ENCODE results near the gene ANKRD28.

The ANKRD28 gene

DNA sequence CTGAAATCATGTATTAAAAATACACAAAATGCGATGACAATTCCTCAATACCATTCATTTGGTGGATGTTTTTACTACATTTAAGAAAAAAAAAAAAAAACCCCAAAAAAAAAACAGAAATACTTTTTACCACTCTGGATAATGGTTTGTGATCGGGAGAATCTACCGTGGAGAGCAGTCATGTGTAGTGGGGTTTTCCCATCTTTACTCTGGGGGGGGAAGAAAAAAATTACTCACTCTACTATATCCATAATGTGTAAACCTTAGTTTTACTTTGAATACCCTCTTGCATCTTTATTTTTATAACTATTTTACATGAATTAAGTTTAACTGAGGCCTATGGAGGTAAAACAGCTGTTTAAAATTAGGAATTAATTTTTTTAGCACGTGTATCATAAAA, 83.3 kb downstream of the ANKRD28 start:
- no peak for DNase-seq

GRCh38 chr3:15713364-15713763, 84.4 kb downstream of the ANKRD28 start:
- DNase-seq, result no peak

GRCh38 chr3:15711281-15711680, 86.5 kb downstream of the ANKRD28 start:
- no peak for DNase-seq

GRCh38 chr3:15708882-15709677, 88.7 kb downstream of the ANKRD28 start:
- no peak for DNase-seq

- DNase-seq, result no peak
These were observed 90.0 kb downstream of the ANKRD28 start for GRCh38 chr3:15707779-15708178.

DNA sequence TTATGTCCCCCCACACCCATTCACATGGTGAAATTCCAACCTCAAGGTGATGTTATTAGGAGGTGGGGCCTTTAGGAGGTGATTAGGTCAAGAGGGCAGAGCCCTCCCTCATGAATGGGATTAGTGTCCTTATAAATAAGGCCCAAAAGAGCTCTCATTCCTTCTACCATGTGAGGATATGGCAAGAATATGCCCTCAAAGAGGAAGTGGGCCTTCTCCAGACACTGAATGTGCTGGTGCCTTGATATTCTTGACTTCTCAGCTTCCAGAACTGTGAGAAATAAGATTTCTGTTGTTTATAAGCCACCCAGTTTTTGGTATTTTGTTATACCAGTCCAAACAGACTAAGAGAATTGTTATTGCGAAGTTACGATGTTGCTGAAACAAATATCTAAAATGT, 94.4 kb downstream of the ANKRD28 start:
- no peak for DNase-seq

GRCh38 chr3:15694628-15695027, 103.2 kb downstream of the ANKRD28 start:
- DNase-seq, result no peak

DNA sequence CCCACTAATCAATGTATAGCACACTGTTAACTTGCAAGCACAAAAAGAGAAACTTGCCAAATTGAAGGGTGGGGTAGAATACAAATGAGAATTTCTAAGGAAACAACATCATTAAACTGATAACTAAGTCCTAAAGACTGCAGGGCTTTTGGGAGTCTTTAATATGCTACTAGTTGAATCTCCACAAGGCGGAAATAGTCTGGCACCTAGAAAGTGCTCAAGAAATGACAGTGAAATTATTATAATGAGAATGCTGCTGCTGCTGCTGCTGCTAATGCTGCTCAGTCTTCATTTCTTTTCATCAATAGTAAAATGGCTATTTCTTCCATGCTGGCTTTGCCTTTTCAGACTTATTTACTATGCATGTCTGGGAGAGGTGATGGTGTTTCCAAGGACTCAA, 104.4 kb downstream of the ANKRD28 start:
- DNase-seq, result no peak

DNA sequence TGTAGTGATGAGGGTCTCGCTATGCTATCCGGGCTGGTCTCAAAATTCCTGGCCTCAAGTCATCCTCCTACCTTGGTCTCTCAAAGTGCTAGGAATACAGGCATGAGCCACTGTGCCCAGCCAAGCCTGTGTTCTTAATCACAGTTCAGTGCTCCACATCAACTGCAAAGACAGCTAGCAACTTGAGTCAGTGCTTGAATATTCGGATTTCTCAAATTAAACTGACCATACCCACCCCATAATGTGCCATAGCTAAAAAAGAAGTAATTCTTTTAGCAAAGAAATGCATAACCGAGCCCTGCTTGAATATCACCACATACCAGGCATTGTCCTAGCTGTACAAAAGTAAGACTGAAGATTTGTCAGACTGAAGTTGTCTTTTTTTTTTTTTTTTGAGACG, 107.0 kb downstream of the ANKRD28 start:
- DNase-seq, result no peak

DNA sequence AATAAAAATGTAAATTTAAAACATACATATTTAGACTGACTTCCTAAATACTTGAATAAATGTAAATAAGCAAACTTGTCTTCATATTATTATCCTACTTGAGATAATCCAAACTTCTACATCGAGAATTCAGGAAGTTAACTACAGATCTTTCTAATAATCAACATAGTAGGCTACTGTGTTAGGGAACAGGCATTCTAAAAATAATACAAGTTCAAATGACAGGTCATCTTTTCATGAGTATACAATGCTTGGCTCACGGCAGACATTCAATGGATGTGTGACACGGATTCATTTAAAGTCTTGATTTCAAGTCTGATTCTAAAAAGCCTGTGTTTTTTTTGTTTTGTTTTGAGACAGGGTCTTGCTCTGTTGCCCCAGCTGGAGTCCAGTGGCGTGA, 107.5 kb downstream of the ANKRD28 start:
- DNase-seq, result no peak

DNA sequence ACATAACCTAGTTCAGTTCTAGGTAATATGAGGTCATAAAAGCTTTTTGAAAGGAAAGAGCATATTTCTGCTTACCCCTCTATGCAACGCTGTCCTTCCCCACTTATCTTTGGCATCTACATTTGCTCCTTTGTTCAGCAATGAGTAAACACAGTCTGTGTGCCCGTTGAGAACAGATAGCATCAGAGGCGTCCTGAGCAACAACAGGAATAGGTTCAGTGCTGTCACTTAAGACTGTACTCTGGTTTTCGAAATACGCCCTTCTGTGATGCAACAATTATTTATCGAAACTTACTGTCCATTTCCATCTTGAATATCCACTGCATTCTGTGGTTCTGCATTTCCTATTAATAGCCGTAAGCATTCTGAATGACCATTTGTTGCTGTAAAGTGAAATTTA, 111.9 kb downstream of the ANKRD28 start:
- DNase-seq, result no peak

- DNase-seq, result no peak
These were observed 114.5 kb downstream of the ANKRD28 start for GRCh38 chr3:15683253-15683652.

DNA sequence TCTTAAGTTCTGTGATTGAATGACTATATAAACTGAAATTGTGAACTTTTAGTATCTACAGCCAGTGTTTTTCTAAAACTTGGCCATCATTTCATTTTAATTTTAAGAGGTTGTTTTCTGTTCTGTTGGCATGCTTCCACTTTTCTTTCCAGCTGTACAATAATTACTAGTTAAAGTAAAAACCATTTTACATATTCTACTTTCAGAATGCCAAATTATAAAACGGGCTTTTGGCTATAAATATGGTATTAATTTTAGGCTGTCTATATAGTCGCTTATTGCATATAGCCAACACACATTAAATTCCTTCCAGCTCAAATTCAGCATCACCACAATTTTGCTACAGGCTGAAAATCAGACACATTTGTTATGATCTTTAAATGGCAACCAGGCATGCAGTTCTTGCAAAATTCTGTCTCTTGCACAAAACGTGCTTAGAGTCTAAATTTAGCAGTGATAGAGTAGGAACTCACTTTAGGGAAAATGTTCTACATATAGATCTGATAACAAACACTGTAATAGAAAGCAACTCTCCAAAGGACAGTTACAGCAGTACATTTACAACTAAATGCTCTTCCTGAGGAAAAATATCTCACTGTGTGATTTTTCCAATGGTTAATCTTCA, 115.1 kb downstream of the ANKRD28 start:
- DNase-seq, result no peak

- DNase-seq, result no peak
These were observed 116.1 kb downstream of the ANKRD28 start for GRCh38 chr3:15681668-15682067.

- DNase-seq, result no peak
These were observed 118.5 kb downstream of the ANKRD28 start for GRCh38 chr3:15679306-15679705.

DNA sequence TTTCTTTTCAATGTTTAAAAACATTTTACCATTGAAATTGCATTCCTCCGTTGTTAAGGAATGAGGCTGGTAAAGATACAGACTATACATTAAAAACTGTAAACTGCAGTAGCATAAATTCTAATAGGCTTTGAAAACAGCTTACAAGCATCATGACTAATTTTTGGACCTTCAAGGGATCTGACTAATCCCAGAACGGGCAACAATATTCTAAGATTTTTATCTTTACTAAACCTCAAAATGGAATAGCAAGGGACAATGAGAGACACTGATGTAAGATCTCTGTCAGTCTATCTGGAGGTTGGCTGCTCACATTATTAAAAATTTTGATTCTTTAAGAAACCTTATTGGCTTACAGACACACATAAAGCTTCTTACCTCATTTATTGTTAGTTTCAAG, 121.5 kb downstream of the ANKRD28 start:
- DNase-seq, result no peak

GRCh38 chr3:15673536-15673935, 124.2 kb downstream of the ANKRD28 start:
- DNase-seq, result no peak

GRCh38 chr3:15667484-15667883, 130.3 kb downstream of the ANKRD28 start:
- DNase-seq, result no peak

DNA sequence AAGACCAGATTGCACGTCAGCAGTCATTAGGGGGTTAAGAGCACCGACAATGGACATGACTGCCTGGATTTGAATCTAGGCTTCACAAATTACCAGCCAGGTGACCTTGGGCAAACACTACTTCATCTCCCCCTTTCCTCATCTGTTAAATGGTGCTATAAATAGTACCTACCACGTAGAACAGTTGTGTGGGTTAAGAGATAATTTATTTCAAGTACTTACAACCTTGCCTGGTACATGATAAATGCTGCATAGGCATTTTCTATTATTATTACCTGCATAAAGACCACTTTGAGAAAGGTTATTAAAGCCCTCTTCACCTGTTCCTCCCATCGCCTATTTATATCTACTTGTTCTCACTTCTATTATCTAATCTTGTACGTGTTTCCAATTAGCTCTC, 131.5 kb downstream of the ANKRD28 start:
- no peak for DNase-seq

GRCh38 chr3:15665510-15666150, 132.1 kb downstream of the ANKRD28 start:
- DNase-seq, result no peak

GRCh38 chr3:15664144-15664543, 133.6 kb downstream of the ANKRD28 start:
- no peak for DNase-seq

DNA sequence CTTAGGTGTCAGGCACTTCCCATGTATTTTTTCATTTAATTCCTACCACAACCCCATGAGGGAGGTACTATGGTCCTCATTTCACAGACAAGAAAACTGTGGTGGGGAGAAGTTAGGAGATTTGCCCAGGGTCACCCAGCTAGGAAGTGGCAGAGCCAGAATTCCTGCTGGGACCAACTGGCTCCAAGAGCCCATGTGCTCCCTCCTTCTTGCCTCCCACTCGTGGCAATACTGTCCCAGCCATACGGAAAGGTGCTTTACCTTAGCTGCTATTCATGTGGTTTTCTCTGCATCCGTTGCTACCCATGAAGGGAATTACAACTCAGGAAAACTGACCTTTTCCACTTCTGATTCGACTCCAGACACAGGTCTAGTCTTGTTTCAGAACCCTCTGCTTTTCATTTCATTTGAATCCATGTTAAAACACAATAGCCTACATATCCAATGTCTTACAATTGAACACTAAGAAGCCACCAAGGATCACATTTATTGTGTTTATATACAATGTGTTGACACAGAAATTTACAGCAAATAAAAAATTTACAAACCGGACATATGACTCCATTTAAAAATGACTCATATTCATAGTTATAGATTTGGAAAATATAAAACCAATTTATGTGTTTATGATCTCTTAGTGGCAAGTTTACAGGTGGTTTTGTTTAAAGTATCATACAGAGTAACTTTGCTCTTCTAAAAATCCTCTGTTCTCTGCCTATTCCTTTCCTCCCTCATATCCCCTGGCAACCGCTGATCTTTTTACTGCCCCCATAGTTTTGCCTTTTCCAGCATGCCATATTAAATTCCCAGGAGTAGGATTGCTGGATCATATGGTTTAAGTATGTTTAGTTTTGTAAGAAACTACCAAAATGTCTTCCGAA, 137.5 kb downstream of the ANKRD28 start:
- no peak for DNase-seq
